GM12864 (cell line): Measurements from ENCODE around the gene SUCO.
"Not testable (repeated sequence)": the region's sequence is repeated elsewhere in the genome, so short reads cannot be mapped to it uniquely, and the experiment has no call there.

ENCODE experiments used
- DNase-seq: peaks from one replicate; pipeline ENCODE4 v3.0.0-alpha.2; 2011; ENCODE audit warnings: low read depth
- H3K4me3 ChIP-seq: 2 replicates; pipeline ENCODE4 v1.5.1; 2011; ENCODE audit warnings: mild to moderate bottlenecking, low read depth, low read length, control low read depth
- TF ChIP-seq, protein P1 (sequence below): IDR thresholded peaks from 2 replicates; pipeline ENCODE4 v1.5.1; 2011; ENCODE audit warnings: low read depth, mild to moderate bottlenecking, moderate library complexity, low read length, control low read depth, inconsistent platforms; ENCODE audit errors: missing control alignments

Gene SUCO

DNA sequence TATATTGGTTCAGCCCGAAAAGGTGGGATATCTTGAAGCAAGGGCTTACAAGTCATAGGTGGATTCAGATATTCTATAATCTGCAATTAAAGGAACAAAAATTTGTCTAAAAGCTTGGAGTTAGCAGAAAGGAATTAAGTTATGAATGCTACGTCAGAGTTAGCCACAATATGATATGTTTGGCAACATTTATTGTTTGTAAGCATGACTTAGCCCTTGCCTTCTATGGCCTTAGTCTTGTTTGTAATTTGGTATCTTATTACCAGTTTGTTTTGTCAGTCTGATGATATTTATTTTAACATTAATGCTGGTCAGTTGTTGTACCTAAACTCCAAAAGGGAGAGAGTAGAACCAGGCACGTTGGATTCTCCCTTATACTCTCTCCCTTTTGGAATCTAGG, 43.1 kb upstream of the SUCO start:
- TF ChIP-seq, protein P1, sequence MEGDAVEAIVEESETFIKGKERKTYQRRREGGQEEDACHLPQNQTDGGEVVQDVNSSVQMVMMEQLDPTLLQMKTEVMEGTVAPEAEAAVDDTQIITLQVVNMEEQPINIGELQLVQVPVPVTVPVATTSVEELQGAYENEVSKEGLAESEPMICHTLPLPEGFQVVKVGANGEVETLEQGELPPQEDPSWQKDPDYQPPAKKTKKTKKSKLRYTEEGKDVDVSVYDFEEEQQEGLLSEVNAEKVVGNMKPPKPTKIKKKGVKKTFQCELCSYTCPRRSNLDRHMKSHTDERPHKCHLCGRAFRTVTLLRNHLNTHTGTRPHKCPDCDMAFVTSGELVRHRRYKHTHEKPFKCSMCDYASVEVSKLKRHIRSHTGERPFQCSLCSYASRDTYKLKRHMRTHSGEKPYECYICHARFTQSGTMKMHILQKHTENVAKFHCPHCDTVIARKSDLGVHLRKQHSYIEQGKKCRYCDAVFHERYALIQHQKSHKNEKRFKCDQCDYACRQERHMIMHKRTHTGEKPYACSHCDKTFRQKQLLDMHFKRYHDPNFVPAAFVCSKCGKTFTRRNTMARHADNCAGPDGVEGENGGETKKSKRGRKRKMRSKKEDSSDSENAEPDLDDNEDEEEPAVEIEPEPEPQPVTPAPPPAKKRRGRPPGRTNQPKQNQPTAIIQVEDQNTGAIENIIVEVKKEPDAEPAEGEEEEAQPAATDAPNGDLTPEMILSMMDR = no peak
- DNase-seq = no peak
- no peak overlapping the region for H3K4me3 ChIP-seq

DNA sequence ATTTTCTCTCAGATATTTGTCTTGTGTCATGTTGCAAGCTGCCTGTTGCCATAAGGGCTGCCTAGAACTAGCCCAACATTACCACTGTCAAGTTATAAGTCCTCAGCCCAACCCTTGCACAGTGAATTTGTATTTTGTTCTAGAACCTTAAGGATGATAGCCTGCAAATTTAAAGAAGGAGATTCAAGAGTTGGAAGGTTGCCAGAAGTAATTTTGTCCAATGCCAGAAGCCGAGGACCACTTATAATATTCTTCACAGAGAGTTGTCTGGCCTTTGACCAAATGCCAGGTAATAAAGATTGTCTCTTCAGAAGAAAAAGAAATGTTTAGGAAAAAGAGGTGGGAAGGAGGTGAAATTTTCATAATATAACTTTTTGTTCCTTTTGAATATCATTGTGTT, 40.5 kb upstream of the SUCO start:
- TF ChIP-seq, protein P1 = no peak
- DNase-seq = no peak
- H3K4me3 ChIP-seq = no peak overlapping the region

DNA sequence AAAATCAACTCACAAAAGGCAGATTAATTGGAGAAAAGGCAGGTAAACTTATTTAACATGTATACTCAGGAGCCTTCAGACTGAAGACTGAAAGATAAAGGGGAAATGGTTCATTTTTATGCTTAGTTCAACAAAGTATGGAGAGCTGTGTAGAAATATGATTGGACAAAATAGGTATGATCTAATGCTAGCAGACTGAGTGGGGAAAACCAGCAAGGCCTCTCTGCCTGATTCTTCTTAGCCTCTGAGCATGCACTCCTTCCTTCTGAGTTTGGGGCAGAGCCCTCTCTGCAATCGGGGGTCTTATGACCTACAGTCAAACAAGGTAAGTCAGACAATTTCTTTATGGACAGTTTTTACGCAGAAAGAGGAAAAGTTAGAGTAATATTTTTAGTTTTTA, 38.8 kb upstream of the SUCO start:
- TF ChIP-seq, protein P1 = no peak
- H3K4me3 ChIP-seq = no peak overlapping the region
- DNase-seq = no peak

DNA sequence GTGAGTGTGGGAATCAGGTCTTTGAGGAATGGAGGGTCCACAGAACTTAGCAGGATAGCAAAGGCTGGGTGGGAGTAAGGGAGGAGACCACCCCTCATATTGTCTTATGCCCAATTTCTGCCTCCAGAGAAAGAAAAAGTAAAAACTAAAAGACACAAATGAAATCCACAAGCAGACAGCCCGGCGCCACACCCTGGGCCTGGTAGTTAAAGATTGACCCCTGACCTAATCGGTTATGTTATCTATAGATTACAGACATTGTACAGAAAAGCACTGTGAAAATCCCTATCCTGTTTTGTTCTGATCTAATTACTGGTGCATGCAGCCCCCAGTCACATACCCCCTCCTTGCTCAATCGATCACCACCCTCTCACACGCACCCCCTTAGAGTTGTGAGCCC, 36.8 kb upstream of the SUCO start:
- not testable (repeated sequence) for H3K4me3 ChIP-seq, DNase-seq

DNA sequence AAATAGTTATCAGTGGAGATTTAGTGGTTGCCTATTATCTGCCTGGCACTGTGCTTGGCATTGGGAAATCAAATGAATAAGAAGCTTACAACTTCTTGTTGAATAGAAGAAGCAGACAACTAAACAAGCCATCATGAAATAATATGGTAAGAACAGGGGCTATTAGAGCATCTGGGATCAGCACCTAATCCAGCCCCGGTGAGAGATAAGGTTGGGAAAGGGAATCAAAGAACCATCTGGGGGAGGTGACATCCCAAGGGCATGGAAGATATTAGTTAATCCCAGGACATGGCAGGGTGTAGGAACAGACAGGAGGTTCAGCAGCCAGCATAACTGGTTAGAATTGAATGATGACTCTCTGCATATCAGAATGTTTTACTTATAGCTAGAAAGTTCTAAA, 36.3 kb upstream of the SUCO start:
- no peak overlapping the region for H3K4me3 ChIP-seq
- no peak for DNase-seq
- TF ChIP-seq, protein P1 = no peak

DNA sequence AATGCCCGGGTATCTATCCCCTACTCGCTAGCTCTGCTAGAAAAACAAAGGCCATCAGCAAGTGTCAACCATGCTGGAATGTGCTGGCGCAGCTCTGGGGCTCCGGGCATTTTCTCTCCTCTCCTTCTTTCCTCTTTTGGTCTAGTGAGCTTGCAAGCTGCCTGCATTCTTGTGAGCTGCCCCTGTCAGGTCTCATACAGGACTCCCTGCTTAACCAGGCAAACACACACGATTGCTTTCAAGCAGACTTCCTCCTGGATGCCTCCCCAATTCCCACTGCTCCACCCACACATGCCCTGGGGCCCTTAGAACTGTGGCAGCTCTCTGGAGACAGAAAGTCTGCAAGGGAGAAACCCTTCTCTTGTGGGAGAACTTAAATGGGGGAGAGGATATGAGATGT, 35.7 kb upstream of the SUCO start:
- H3K4me3 ChIP-seq = no peak overlapping the region
- DNase-seq = no peak

DNA sequence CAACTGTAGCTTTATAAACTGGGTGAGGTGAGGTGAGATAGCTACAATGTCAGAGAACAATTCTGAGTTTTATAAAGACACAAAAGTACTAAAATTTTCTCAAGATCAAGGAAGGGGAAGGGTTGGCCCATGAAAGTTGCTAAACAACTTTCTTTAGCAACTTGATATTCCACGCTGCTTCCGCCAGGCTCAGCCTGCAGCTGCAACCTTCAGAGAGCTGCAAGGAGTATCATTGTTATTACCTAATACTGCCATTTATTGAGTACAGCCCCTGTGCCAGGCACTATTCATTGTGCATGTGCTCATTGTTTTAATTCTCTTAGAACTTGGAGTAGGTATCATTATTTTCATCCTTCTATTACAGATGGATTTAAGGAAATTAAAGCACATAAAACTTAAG, 34.1 kb upstream of the SUCO start:
- no peak for DNase-seq
- TF ChIP-seq, protein P1 = no peak
- no peak overlapping the region for H3K4me3 ChIP-seq

More for the DNA sequence above, 35.7 kb upstream of the SUCO start:
- TF ChIP-seq, protein P1 = no peak
